ENCODE results near the gene DERL3.
"Not testable (repeated sequence)": the region's sequence is repeated elsewhere in the genome, so short reads cannot be mapped to it uniquely, and the experiment has no call there.

DERL3 gene

DNA sequence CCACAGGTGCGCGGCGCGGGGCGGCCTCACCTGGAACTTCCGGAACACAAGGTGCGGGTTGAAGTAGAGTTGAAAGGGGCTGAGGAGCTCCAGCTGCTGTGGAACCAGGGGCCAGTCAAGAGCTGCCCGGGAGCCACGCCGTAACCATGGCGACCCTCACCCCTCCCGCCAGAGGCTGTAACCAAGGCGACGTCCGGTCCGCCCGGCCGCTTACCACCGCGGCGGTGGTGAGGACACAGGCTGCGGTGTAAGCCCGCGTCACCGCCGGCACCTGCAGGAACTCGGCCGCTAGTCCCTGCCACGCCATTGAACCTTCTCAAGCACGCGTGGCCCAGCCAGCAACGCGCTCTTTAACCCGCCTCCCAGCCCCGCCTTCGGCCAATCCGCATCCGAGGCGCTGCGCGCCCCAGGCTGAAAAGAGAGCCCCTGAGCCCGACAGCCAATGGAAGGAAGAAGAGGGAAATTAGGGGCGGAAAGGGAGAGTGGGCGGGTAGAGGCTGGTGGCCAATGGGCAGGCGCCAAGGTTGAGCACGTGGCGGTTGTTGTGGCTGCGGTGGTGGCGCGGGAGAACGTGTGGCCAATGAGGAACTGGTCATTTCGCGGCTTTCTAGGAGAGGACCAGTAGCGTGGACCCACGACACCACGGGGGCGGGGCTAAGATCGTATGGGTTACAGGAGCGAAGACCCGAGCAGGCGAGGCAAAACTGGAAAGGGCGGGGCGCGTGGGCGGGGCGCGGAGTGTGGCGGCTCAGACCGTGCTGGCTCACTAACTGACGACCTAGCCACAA, at the start of gene DERL3:
DERL3 (minus strand) TSS at position 326 of the 788 bp plus-strand sequence; CDS start at position 307, 19 bp downstream.
- DNase-seq (ENCODE audit: low spot score) (no peak), FAIRE-seq (no peak)

GRCh38 chr22:23884140-23884539, 45.3 kb upstream of the DERL3 start:
- DNase-seq (ENCODE audit: low spot score): no peak
- FAIRE-seq: no peak

GRCh38 chr22:23883658-23884057, 44.9 kb upstream of the DERL3 start:
- FAIRE-seq: peak; percentile 81
- no peak for DNase-seq (ENCODE audit: low spot score)

GRCh38 chr22:23882370-23882769, 43.6 kb upstream of the DERL3 start:
- DNase-seq (ENCODE audit: low spot score): no peak
- peak; percentile 20 for FAIRE-seq

- FAIRE-seq (peak; percentile 37), DNase-seq (ENCODE audit: low spot score) (no peak)
Observed at GRCh38 chr22:23878219-23878618, 39.4 kb upstream of the DERL3 start.

GRCh38 chr22:23877566-23877965, 38.8 kb upstream of the DERL3 start:
- no peak for DNase-seq (ENCODE audit: low spot score)
- no peak for FAIRE-seq

- DNase-seq (ENCODE audit: low spot score) (no peak), FAIRE-seq (no peak)
Observed at GRCh38 chr22:23875801-23876200, 37.0 kb upstream of the DERL3 start.

GRCh38 chr22:23874871-23875270, 36.1 kb upstream of the DERL3 start:
- peak; percentile 59 for FAIRE-seq
- DNase-seq (ENCODE audit: low spot score): no peak

- DNase-seq (ENCODE audit: low spot score) (no peak), FAIRE-seq (no peak)
Observed at GRCh38 chr22:23868580-23868979, 29.8 kb upstream of the DERL3 start.

DNA sequence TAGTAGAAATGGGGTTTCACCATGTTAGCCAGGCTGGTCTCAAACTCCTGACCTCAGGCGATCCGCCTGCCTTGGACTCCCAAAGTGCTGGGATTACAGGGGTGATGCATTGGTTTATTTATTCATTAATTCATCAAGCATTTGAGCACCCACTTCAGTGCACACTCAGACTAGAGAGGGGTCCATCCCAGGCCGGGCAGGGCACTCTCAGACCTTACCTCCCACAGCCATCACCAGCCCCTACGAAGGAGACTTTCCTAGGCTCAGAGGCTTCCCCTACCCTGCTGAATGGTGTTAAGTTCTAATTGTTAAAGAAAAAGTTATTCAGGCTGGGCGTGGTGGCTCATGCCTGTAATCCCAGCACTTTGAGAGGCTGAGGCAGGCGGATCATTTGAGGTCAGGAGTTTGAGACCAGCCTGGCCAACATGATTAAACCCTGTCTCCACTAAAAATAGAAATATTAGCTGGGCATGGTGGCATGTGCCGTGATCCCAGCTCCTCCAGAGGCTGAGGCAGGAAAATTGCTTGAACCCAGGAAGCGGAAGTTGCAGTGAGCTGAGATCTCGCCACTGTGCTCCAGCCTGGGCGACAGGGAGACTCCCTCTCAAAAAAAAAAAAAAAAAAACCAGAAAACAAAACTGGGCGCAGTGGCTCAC, 25.8 kb upstream of the DERL3 start:
- FAIRE-seq: not testable (repeated sequence)

GRCh38 chr22:23862103-23862502, 23.3 kb upstream of the DERL3 start:
- DNase-seq (ENCODE audit: low spot score) (peak; percentile 79), FAIRE-seq (peak; percentile 83)

More for the DNA sequence above, 25.8 kb upstream of the DERL3 start:
- DNase-seq (ENCODE audit: low spot score): not testable (repeated sequence)

DNA sequence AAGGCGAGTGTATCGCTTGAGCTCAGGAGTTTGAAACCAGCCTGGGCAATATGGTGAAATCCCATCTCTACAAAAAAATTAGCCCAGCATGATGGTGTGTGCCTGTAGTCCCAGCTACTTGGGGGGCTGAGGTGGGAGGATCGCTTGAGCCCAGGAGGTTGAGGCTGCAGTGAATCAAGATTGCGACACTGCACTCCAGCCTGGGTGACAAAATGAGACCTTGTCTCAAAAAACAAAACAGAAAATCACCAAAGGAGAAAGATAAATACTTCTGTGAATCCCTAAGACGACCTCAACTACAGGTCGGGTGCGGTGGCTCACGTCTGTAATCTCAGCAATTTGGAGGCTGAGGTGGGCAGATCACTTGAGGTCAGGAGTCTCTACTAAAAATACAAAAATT, 21.4 kb upstream of the DERL3 start:
- not testable (repeated sequence) for DNase-seq (ENCODE audit: low spot score); FAIRE-seq

GRCh38 chr22:23859201-23859600, 20.4 kb upstream of the DERL3 start:
- no peak for FAIRE-seq
- DNase-seq (ENCODE audit: low spot score): no peak

- no peak for DNase-seq (ENCODE audit: low spot score)
- no peak for FAIRE-seq
Observed at GRCh38 chr22:23858484-23858815, 19.6 kb upstream of the DERL3 start.

DNA sequence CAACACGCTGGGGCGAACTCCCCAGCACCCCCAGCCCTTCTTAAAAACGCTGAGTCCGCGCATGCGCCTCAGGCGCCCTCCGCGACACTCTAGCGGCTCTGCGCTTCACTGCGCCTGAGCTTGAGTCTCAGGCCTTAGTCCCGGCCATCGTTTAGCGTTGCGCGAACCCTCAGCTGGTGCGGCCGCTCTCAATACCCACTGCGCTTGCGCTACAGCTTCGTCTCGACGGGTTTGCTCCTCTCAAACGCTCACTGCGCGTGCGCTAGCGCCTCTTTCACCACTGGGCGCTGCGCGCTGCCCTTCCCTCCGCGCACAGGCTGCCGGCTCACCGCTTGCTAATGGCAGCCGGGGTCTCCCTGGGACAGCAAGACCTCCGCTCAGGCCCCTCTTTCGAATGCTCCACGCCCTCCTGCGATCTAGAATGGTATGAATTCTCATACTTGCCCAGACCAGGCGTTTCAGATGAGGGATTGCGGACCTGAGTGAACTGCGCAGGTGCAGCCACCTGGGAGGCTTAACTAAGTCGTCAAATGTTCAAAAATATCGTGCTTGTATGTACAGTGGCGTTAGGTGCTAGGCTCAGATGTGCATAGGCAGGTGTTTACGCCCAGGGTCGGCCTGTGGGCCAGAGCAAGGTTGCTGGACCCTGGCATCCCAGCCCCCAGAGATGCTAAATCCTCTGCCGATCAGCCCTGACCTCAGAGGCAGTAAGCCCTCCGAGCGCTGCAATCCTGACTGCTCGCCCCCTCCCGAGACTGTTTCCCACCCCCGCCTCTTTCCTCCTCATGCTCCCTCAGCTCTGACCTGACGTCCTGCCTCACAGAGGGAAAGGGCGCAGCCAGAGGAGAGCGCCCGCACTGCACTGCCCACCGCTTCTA, 19.0 kb upstream of the DERL3 start, which contains the start of gene SLC2A11:
SLC2A11 (plus strand) TSS at position 270 of the 878 bp plus-strand sequence; CDS start at position 395, 125 bp downstream.
- FAIRE-seq (peak; percentile 99), DNase-seq (ENCODE audit: low spot score) (peak; percentile 100)

DNA sequence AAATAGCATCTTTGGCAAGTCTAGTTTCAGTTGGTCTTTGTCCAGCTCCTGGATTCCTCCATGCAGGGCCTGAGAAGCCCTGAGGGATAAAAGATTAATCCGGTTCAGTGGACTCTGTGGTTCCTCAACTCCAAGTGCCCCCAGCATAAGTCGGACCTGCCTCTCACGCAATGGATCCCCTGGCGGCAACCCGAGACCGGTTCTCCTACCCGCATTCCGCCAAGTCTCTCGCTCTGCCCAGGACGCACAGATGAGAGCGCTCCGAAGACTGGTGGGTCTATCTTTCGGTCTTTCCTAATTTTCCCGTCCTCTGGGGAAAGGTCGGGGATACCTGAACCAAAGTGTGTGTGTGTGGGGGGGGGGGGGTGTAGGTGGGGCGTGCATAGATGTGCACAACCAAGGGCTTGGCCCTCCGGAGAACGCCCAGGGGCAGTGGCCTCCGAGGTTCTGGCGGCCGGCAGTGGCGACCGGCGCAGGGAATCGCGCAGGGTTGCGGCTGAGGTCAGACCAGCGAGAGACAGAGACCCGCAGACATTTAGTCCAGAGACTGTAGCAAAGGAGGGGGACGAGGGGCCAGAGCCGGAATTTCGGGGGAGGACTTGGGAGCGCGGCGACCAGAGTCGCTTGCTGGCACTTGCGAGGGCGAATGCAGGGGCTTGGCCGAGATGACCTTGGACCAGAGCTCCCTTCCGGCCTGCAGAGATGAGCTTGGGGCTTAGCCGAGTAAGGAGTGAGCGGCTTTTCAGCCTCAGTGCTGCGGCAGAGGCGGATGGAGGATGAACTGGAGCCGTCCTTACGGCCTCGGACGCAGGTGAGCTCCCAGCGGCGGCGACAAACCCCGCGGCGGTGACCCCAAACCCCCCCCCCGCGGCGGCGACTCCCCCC, 18.2 kb upstream of the DERL3 start:
- no peak for DNase-seq (ENCODE audit: low spot score)
- no peak for FAIRE-seq

GRCh38 chr22:23850136-23850611, 11.4 kb upstream of the DERL3 start:
- no peak for FAIRE-seq

GRCh38 chr22:23849009-23850006, 10.5 kb upstream of the DERL3 start:
- FAIRE-seq: peak; percentile 74

More at GRCh38 chr22:23850136-23850611, 11.4 kb upstream of the DERL3 start:
- no peak for DNase-seq (ENCODE audit: low spot score)

More at GRCh38 chr22:23849009-23850006, 10.5 kb upstream of the DERL3 start:
- DNase-seq (ENCODE audit: low spot score): peak; percentile 98
